SU-DHL-6 (cell line): Measurements from ENCODE around the gene FNDC4.

Source experiments
- H2AFZ ChIP-seq: fragments of 200-600 bp; sonication (generic); 2 replicates; pipeline ENCODE4 v1.6.1; 2014; ENCODE audit warnings: low read depth, mild to moderate bottlenecking, moderate library complexity, mixed read lengths, antibody characterized with exemption, low read length; ENCODE audit not compliant: severe bottlenecking
- H3F3A ChIP-seq: fragments of 200-600 bp; shearing (Covaris generic); 2 replicates; pipeline ENCODE4 v1.6.0; 2016; ENCODE audit warnings: antibody characterized with exemption, mild to moderate bottlenecking; ENCODE audit not compliant: insufficient read depth
- H3K27ac ChIP-seq: fragments of 200-600 bp; sonication (generic); 2 replicates; pipeline ENCODE4 v1.5.1; 2016; ENCODE audit warnings: low read depth, mild to moderate bottlenecking, low read length, moderate library complexity, mixed read lengths
- H3K27me3 ChIP-seq: fragments of 200-600 bp; sonication (generic), shearing (Covaris generic); 2 replicates; pipeline ENCODE4 v1.6.0; 2014; ENCODE audit warnings: mild to moderate bottlenecking, low read length
- H3K36me3 ChIP-seq: fragments of 200-600 bp; sonication (generic); 2 replicates; pipeline ENCODE4 v1.6.1; 2014; ENCODE audit warnings: mild to moderate bottlenecking, low read length, mixed read lengths
- H3K4me2 ChIP-seq: fragments of 300-600, 200-600 bp; shearing (Covaris generic), sonication (generic); 2 replicates; pipeline ENCODE4 v1.6.0; 2014; ENCODE audit warnings: low read length, low read depth, mild to moderate bottlenecking; ENCODE audit not compliant: poor library complexity, severe bottlenecking
- H3K4me3 ChIP-seq: fragments of 200-600 bp; sonication (generic); 2 replicates; pipeline ENCODE4 v1.5.1; 2014; ENCODE audit warnings: antibody characterized with exemption, low read length, mild to moderate bottlenecking, mixed read lengths; ENCODE audit not compliant: insufficient read depth, poor library complexity, severe bottlenecking
- H3K79me2 ChIP-seq: fragments of 200-600 bp; sonication (generic); 2 replicates; pipeline ENCODE4 v1.6.1; 2014; ENCODE audit warnings: mild to moderate bottlenecking, low read length, moderate library complexity; ENCODE audit not compliant: insufficient read depth
- H3K9ac ChIP-seq: fragments of 200-600 bp; sonication (generic); 2 replicates; pipeline ENCODE4 v1.7.0; 2014; ENCODE audit warnings: mild to moderate bottlenecking, low read length
- H3K9me2 ChIP-seq: fragments of 200-600 bp; sonication (generic); replicated peaks from 2 replicates; pipeline ENCODE4 v1.6.1; 2014; ENCODE audit warnings: low read length; ENCODE audit not compliant: insufficient read depth
- H3K9me3 ChIP-seq: fragments of 200-600 bp; sonication (generic); 2 replicates; pipeline ENCODE4 v1.6.1; 2014; ENCODE audit warnings: low read length, mixed read lengths; ENCODE audit not compliant: insufficient read depth
- H4K20me1 ChIP-seq: fragments of 200-600 bp; sonication (generic); 2 replicates; pipeline ENCODE4 v1.6.1; 2014; ENCODE audit warnings: low read depth, mild to moderate bottlenecking, antibody characterized with exemption, low read length, moderate library complexity, mixed read lengths
- EZH2phosphoT487 ChIP-seq: fragments of 200-600 bp; sonication (generic), shearing (Covaris generic); conservative IDR thresholded peaks from 2 replicates; pipeline ENCODE4 v1.6.1; 2018; ENCODE audit warnings: mild to moderate bottlenecking, antibody characterized with exemption, low read length, moderate library complexity, mixed read lengths
- TF ChIP-seq, protein P1 (sequence below): fragments of 200-600 bp; sonication (generic); IDR thresholded peaks from one replicate; pipeline ENCODE4 v1.5.1; 2017; ENCODE audit warnings: antibody characterized with exemption, mild to moderate bottlenecking, low read length, moderate library complexity; ENCODE audit not compliant: insufficient read depth, poor library complexity, severe bottlenecking

The FNDC4 gene

DNA sequence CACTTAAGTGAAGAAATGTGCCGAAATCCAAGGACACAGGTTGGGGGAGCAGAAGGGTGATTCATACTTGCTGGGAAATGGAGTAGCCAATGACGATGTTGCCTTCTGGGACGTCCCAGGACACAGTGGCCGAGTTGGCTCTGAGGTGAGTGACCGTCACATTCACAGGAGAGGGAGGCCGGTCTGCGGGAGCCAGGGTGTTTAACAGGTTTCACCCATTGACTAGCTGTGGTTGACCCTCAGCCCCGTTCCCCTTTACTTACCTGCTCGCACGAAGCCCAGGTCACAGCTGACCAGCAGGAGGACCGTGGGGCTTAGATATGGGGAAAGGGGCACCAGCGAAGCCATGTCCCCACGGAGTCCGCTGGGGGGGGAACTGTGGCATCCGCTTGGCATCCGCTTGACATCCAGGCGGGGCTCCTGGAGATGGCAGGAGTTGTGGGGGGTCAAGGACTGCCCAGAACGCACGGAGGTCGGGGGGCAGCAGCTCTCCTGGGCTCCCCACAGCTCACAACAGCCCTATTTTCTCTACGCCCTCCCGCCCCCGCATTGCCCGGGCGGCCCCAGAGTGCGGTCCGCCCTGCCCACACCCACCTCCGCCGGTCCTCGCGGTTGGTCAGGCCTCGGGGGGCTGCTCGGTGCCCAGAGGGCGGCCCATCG lies 586 bp downstream of the FNDC4 start:
- TF ChIP-seq, protein P1, sequence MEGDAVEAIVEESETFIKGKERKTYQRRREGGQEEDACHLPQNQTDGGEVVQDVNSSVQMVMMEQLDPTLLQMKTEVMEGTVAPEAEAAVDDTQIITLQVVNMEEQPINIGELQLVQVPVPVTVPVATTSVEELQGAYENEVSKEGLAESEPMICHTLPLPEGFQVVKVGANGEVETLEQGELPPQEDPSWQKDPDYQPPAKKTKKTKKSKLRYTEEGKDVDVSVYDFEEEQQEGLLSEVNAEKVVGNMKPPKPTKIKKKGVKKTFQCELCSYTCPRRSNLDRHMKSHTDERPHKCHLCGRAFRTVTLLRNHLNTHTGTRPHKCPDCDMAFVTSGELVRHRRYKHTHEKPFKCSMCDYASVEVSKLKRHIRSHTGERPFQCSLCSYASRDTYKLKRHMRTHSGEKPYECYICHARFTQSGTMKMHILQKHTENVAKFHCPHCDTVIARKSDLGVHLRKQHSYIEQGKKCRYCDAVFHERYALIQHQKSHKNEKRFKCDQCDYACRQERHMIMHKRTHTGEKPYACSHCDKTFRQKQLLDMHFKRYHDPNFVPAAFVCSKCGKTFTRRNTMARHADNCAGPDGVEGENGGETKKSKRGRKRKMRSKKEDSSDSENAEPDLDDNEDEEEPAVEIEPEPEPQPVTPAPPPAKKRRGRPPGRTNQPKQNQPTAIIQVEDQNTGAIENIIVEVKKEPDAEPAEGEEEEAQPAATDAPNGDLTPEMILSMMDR: no peak
- no peak for TF ChIP-seq EZH2phosphoT487
- no peak overlapping the region for H3K9ac ChIP-seq
- H3K4me2 ChIP-seq: no peak overlapping the region

GRCh38 chr2:27493948-27494283 lies 1.1 kb downstream of the FNDC4 start:
- Histone ChIP-seq H3K9ac (no peak overlapping the region), H4K20me1 (no peaks in the 10 kb centered on the region), H3K27me3 (no peaks in the 10 kb centered on the region), H3K4me2 (no peak overlapping the region), H3K79me2 (no peaks in the 10 kb centered on the region), H2AFZ (no peak overlapping the region), H3K9me2 (no peaks in the 10 kb centered on the region), H3K4me3 (no peak overlapping the region), H3F3A (peaks cover 4% of the 10 kb centered on the region; the same call in 1 of the 2 replicates), H3K27ac (no peak overlapping the region), H3K9me3 (no peaks in the 10 kb centered on the region), H3K36me3 (no peaks in the 10 kb centered on the region)
- TF ChIP-seq, protein P1: no peak
- no peak for TF ChIP-seq EZH2phosphoT487

More for the DNA sequence above, 586 bp downstream of the FNDC4 start:
- H3K9me2 ChIP-seq: no peaks in the 10 kb centered on the region
- H4K20me1 ChIP-seq: no peaks in the 10 kb centered on the region
- H3K27ac ChIP-seq: no peak overlapping the region
- H2AFZ ChIP-seq: no peak overlapping the region
- no peaks in the 10 kb centered on the region for H3K27me3 ChIP-seq
- no peak overlapping the region for H3K4me3 ChIP-seq
- H3F3A ChIP-seq: peaks cover 4% of the 10 kb centered on the region; the same call in 1 of the 2 replicates
- no peaks in the 10 kb centered on the region for H3K79me2 ChIP-seq
- no peaks in the 10 kb centered on the region for H3K36me3 ChIP-seq
- no peaks in the 10 kb centered on the region for H3K9me3 ChIP-seq

DNA sequence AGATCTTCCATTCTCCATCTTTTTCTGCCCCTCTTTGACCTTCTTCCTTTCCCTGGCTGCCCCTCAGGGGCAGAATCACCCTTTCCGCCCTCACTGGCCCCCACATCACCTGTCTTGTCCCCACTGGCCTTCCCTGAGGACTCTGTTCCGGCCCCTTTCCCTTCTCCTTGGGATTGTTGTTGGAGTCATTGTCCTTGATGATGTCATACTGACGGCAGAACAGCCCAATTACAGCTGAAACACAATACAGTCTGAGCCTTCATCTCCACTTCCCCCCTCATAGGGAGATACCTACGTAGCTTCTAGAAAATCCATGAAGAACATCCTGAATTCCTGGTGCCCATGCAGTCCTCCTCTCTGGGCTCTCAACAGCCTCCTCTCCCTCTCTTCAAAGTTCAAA lies 2.4 kb downstream of the FNDC4 start:
- H3K27ac ChIP-seq: no peak overlapping the region
- H3K9me3 ChIP-seq: no peaks in the 10 kb centered on the region
- H3K9me2 ChIP-seq: no peaks in the 10 kb centered on the region
- no peaks in the 10 kb centered on the region for H3K27me3 ChIP-seq
- H3K36me3 ChIP-seq: no peaks in the 10 kb centered on the region
- no peak overlapping the region for H3K9ac ChIP-seq
- TF ChIP-seq EZH2phosphoT487: no peak
- TF ChIP-seq, protein P1: no peak
- no peaks in the 10 kb centered on the region for H4K20me1 ChIP-seq
- no peak overlapping the region for H2AFZ ChIP-seq
- H3K4me3 ChIP-seq: no peak overlapping the region
- H3K79me2 ChIP-seq: no peaks in the 10 kb centered on the region
- no peak overlapping the region for H3K4me2 ChIP-seq
- H3F3A ChIP-seq: peaks cover 4% of the 10 kb centered on the region; the same call in 1 of the 2 replicates
